Mesothelial cell of epicardium (in vitro differentiated cells): ENCODE results near the gene FBN1. TPM values are rescaled to one million over a fixed set of nuclear protein-coding genes. Genes with fewer than 3 reads are reported as not detected.

ENCODE experiments used
- DNase-seq, 2 experiments: peaks; one replicate each; pipeline ENCODE4 v3.0.0; 2021; ENCODE audit warnings: low spot score in 2 of 2; ENCODE audit not compliant: unreplicated experiment in 2 of 2
- H3K27ac Mint-ChIP-seq: 2 replicates; pipeline ENCODE4 v1.8.0; 2021; ENCODE audit warnings: mixed read lengths
- H3K27me3 Mint-ChIP-seq: 2 replicates; pipeline ENCODE4 v1.8.0; 2021; ENCODE audit warnings: low read depth, mixed read lengths
- H3K36me3 Mint-ChIP-seq: 2 replicates; pipeline ENCODE4 v1.8.0; 2021; ENCODE audit warnings: mixed read lengths
- H3K4me1 Mint-ChIP-seq: 2 replicates; pipeline ENCODE4 v1.8.0; 2021; ENCODE audit warnings: mixed read lengths
- H3K4me3 Mint-ChIP-seq: 2 replicates; pipeline ENCODE4 v1.8.0; 2021; ENCODE audit warnings: mild to moderate bottlenecking, moderate library complexity, mixed read lengths
- H3K9me3 Mint-ChIP-seq: 2 replicates; pipeline ENCODE4 v1.8.0; 2021; ENCODE audit warnings: mixed read lengths
- total RNA-seq: library from RNA; stranded (reverse); gene quantifications from 3 replicates; pipeline ENCODE4 v1.2.1, GENCODE V29; 2021
- TF ChIP-seq, protein P1 (sequence below): fragments of 200-600 bp; sonication (generic); IDR thresholded peaks from one replicate; pipeline ENCODE4 v1.5.0; 2021; ENCODE audit warnings: antibody characterized with exemption; ENCODE audit not compliant: unreplicated experiment

Gene FBN1
- total RNA-seq, 1 donor from 2014 or later = 67.9 TPM

DNA sequence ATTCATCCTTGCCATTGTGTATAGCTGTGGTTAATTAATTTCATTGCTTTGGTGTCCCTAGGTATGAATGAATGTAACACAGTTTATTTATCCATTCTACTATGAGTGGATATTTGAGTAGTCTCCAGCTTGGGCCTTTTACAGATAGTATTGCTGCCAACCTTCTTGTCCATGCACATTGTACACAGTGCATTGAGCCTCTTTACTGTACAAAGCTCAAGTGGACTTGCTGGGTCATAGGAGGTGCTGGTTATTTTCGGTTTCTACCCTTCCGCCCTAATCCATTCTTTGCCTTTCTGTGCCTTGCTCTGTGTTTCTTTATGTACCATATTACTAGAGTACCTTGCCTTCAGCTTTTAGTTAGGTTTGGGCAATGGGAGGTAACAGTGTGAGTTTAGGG, 253.6 kb downstream of the FBN1 start:
- H3K27ac Mint-ChIP-seq = peak overlapping the region; percentile 87
- H3K27me3 Mint-ChIP-seq = no peaks in the 10 kb centered on the region
- H3K4me3 Mint-ChIP-seq = no peak overlapping the region
- H3K4me1 Mint-ChIP-seq = peaks cover 9% of the 10 kb centered on the region
- no peak for DNase-seq
- TF ChIP-seq, protein P1, sequence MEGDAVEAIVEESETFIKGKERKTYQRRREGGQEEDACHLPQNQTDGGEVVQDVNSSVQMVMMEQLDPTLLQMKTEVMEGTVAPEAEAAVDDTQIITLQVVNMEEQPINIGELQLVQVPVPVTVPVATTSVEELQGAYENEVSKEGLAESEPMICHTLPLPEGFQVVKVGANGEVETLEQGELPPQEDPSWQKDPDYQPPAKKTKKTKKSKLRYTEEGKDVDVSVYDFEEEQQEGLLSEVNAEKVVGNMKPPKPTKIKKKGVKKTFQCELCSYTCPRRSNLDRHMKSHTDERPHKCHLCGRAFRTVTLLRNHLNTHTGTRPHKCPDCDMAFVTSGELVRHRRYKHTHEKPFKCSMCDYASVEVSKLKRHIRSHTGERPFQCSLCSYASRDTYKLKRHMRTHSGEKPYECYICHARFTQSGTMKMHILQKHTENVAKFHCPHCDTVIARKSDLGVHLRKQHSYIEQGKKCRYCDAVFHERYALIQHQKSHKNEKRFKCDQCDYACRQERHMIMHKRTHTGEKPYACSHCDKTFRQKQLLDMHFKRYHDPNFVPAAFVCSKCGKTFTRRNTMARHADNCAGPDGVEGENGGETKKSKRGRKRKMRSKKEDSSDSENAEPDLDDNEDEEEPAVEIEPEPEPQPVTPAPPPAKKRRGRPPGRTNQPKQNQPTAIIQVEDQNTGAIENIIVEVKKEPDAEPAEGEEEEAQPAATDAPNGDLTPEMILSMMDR = no peak
- no peaks in the 10 kb centered on the region for H3K9me3 Mint-ChIP-seq
- no peaks in the 10 kb centered on the region for H3K36me3 Mint-ChIP-seq

DNA sequence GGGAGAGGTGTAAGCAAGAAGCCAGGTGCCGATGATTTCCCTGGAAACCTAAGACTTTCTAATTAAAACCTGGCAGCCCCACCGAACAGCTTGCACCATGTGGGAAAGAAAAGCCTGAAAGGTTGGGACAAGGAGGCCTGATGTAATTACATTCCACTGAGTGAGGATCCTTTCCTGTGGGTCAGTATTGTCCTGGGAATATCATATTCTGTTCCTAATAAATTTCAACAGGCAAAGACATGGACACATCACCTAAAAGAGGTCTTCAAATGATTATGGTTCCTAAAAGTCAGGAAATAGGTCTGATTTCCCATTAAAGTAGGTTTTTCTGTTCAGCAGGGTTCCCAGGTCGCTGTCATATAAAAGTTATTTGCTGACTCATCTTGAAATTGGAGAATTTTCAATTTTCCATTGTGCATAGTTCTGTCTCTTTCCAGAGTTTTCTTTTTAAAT, 255.8 kb downstream of the FBN1 start:
- H3K36me3 Mint-ChIP-seq = no peaks in the 10 kb centered on the region
- no peaks in the 10 kb centered on the region for H3K9me3 Mint-ChIP-seq
- no peak for DNase-seq
- H3K4me1 Mint-ChIP-seq = peaks cover 9% of the 10 kb centered on the region
- no peak overlapping the region for H3K27ac Mint-ChIP-seq
- TF ChIP-seq, protein P1 = no peak
- H3K27me3 Mint-ChIP-seq = no peaks in the 10 kb centered on the region
- H3K4me3 Mint-ChIP-seq = no peak overlapping the region

DNA sequence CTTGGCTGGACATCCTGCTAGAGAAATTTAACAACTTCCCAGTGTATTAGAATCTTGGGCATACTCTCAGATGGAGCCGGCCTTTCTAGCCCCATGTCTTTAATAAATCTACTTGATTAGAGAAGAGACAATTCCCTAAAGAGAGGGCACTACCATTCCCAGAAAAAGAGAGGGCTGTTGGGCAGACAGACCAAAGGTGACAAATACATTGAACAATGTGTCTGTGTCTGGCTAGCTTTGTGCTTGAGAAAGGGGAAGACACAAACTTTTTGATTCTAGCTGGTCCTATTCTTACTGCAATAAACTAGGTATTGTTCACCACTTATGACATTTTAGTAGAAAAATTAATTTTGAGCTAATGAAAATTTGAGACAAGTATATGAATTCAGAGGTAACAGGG, 256.6 kb downstream of the FBN1 start:
- H3K36me3 Mint-ChIP-seq = no peaks in the 10 kb centered on the region
- no peak overlapping the region for H3K27ac Mint-ChIP-seq
- H3K9me3 Mint-ChIP-seq = no peaks in the 10 kb centered on the region
- peaks cover 9% of the 10 kb centered on the region for H3K4me1 Mint-ChIP-seq
- DNase-seq = no peak
- H3K4me3 Mint-ChIP-seq = no peak overlapping the region
- TF ChIP-seq, protein P1 = no peak
- no peaks in the 10 kb centered on the region for H3K27me3 Mint-ChIP-seq

DNA sequence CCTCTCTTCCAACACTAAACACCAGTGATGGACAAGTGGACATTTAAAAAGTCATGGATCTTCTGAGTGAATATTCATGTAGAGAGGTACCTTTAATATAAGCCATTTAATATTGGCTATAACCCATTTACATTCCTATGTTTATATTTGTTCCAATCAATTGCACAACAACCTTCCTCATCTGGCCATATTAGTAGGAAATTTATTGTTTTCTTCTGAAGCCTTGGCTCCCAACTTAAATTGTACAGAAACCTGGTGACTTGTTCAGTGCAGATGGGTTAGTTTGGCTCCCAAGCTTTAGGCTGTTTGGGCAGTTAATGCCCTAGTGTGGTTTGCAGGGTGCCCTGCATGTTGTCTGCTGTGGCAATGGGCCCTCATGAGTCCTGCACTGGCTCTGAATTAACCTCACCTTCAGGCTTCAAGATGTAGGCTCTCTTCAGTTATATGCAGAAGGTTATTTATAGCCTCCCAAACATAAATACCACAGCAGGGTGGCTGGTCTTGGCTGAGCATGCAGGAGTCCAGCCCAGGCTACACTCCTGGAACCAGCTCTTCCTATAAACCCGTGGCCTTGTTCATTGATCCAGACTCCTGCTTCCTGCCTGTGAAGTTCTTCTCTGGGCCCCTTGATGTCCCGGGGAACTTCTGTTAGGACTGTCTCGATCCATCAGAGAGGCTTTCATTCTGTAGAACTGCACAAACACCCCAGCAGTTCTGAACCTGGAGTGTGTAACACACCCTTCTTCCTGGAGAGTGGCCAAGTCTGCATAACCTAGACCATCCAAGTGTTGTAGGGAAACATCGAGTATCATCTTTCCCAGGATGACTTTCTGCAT, 257.3 kb downstream of the FBN1 start:
- Mint-ChIP-seq H3K4me3 (no peak overlapping the region), H3K27ac (no peak overlapping the region), H3K9me3 (no peaks in the 10 kb centered on the region), H3K4me1 (peaks cover 9% of the 10 kb centered on the region), H3K36me3 (no peaks in the 10 kb centered on the region), H3K27me3 (no peaks in the 10 kb centered on the region)
- no peak for DNase-seq
- TF ChIP-seq, protein P1 = no peak

DNA sequence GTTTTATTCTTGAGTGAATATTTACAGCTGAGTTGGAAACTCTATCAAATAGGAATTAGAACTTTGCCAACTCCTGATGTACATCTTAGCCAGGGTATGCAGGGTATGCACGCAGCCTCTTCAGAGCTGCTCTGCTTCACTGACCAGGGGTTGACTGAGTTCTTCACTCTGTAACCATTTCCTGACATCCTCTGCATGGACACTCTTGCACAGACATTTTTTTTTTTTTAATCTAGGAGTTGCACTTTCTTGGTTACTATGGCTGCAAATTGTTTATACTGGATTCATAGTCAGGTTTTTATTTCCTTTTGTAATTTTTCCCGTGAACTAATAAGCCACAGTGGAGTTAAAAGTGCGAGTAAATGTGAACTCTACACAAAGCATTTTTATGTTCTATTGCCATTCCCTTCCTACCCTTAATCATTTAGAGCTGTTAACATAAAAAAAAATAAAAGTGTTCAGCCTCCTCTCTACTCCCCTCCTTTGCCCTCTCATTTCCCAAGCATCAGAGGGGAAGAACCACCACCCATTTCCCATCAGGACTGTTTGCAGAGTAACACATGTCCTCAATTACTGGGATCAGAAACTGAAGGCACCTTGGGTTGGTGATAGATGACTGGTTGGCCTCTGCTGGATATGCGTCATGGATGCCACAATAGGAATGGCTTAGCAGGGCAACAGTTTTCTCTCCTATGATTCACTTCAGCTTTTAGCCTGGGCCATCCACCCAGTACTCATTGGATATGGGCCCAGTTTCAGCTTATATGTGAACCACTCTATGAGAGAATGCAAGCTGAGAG, 260.3 kb downstream of the FBN1 start:
- Mint-ChIP-seq H3K9me3 (no peaks in the 10 kb centered on the region), H3K27ac (no peak overlapping the region), H3K4me1 (no peaks in the 10 kb centered on the region), H3K27me3 (no peaks in the 10 kb centered on the region), H3K4me3 (no peak overlapping the region), H3K36me3 (no peaks in the 10 kb centered on the region)
- DNase-seq = no peak
- TF ChIP-seq, protein P1 = no peak
